Tibial nerve (tissue), 4 donors: ENCODE measurements around the gene CAVIN1. TPM values are rescaled to one million over a fixed set of nuclear protein-coding genes. Genes with fewer than 3 reads are reported as not detected.
A peak's percentile ranks its signal among the peaks of the same experiment; 100 is the strongest.

Experiments
- DNase-seq, 2 donors: peaks; one replicate each; pipeline ENCODE4 v3.0.0-alpha.2; 2019; ENCODE audit warnings: low spot score in 2 of 2
- H3K27ac ChIP-seq, 4 donors: fragments of 200-600 bp; sonication (generic) in 3 of 4; one replicate each; pipeline ENCODE4 v1.5.1; 2017 to 2019; ENCODE audit warnings: mild to moderate bottlenecking in 1 of 4
- H3K27me3 ChIP-seq, 2 donors: fragments of 200-600 bp; sonication (generic) in 1 of 2; one replicate each; pipeline versions ENCODE4 v1.5.1 to v1.6.0; 2017 to 2019
- H3K36me3 ChIP-seq, 3 donors: fragments of 200-600 bp; sonication (generic); one replicate each; pipeline ENCODE4 v1.5.1; 2018 to 2019
- H3K4me1 ChIP-seq, 4 donors: fragments of 200-600 bp; sonication (generic) in 3 of 4; one replicate each; pipeline ENCODE4 v1.5.1; 2017 to 2019
- H3K4me3 ChIP-seq, 4 donors: fragments of 200-600 bp; sonication (generic) in 3 of 4; one replicate each; pipeline ENCODE4 v1.5.1; 2017 to 2019; ENCODE audit warnings: mild to moderate bottlenecking in 1 of 4, moderate library complexity in 1 of 4
- H3K9me3 ChIP-seq, 4 donors: fragments of 200-600 bp; sonication (generic) in 3 of 4; one replicate each; pipeline ENCODE4 v1.5.1; 2017 to 2019
- CTCF ChIP-seq, 5 experiments: fragments of 200-600 bp in 3 of 5; fragments of 450-650 bp in 2 of 5; sonication (generic) in 3 of 5; IDR thresholded peaks; one replicate each; pipeline ENCODE4 v1.5.1; 2016 to 2019; ENCODE audit warnings: antibody characterized with exemption in 5 of 5, mild to moderate bottlenecking in 3 of 5, moderate library complexity in 2 of 5
- EP300 ChIP-seq, 2 donors: sonication (generic); formaldehyde crosslinking; IDR thresholded peaks; one replicate each; pipeline ENCODE4 v1.6.1; 2017; ENCODE audit warnings: antibody characterized with exemption in 2 of 2, mild to moderate bottlenecking in 1 of 2
- POLR2A ChIP-seq, 2 donors: fragments of 450-650 bp; IDR thresholded peaks; one replicate each; pipeline ENCODE4 v1.6.1; 2017; ENCODE audit warnings: antibody characterized with exemption in 2 of 2, mild to moderate bottlenecking in 2 of 2, moderate library complexity in 2 of 2
- WGBS, 2 donors: methylation state at CpG; one replicate each; pipeline ENCODE4 v1.1.5; 2018; 5-methylcytosine and 5-hydroxymethylcytosine counted together
- total RNA-seq, 4 donors: library from RNA; depleted of rRNA; stranded (reverse); fragments of >200 nt; gene quantifications; one replicate each; pipeline ENCODE4 v1.1.0, GENCODE V29; 2016

The CAVIN1 gene
- total RNA-seq = 100 to 1,000 TPM; 441 to 784 (median 706) TPM

GRCh38 chr17:42422958-42423712 is at the start of gene CAVIN1:
TSS of gene CAVIN1 (minus strand) at chr17:42423256. CDS start at chr17:42423097, 159 bp downstream.
- Histone ChIP-seq H3K36me3 (no peaks in the 10 kb centered on the region), H3K4me3 (peak within 1 kb of the TSS; percentile 60 to 98 (median 84)), H3K4me1 (peaks cover 0 to 60% (median 25%) of the 10 kb centered on the region in 4 donors), H3K27ac (peak within 1 kb of the TSS; percentile 85 to 99 (median 92)), H3K9me3 (no peaks in the 10 kb centered on the region), H3K27me3 (no peaks in the 10 kb centered on the region)
- WGBS, 2 donors = 0 to 2% methylated on average over 37 to 53 of the region's 58 CpGs
- TF ChIP-seq POLR2A (IDR thresholded peaks at IDR 0.05) (peak; percentile 93 to 95), CTCF (IDR thresholded peaks at IDR 0.05) (peak in 2 of 5 experiments; percentile 31 to 38), EP300 (IDR thresholded peaks at IDR 0.05) (peak; percentile 86 to 99)
- DNase-seq = peak; percentile 99

- H3K9me3 ChIP-seq = no peaks in the 10 kb centered on the region
- no peak for DNase-seq
- peaks cover 0 to 13% (median 0%) of the 10 kb centered on the region in 4 donors for H3K4me1 ChIP-seq
- WGBS, 2 donors = 88 to 89% methylated on average over 5 of the region's 5 CpGs
- H3K27ac ChIP-seq = no peak overlapping the region
- peaks cover 0 to 90% (median 11%) of the 10 kb centered on the region in 3 donors for H3K36me3 ChIP-seq
- no peaks in the 10 kb centered on the region for H3K27me3 ChIP-seq
- TF ChIP-seq POLR2A (IDR thresholded peaks at IDR 0.05) (no peak), EP300 (IDR thresholded peaks at IDR 0.05) (no peak), CTCF (IDR thresholded peaks at IDR 0.05) (no peak)
- H3K4me3 ChIP-seq = no peak overlapping the region
Measured at GRCh38 chr17:42467889-42468288, 44.8 kb upstream of the CAVIN1 start.

GRCh38 chr17:42463976-42464400 is 40.9 kb upstream of the CAVIN1 start:
- H3K36me3 ChIP-seq = peaks cover 0 to 71% (median 6%) of the 10 kb centered on the region in 3 donors
- WGBS, 2 donors = 62 to 64% methylated on average over 4 of the region's 4 CpGs
- peaks cover 0 to 28% (median 11%) of the 10 kb centered on the region in 4 donors for H3K4me1 ChIP-seq
- no peak overlapping the region for H3K27ac ChIP-seq
- TF ChIP-seq EP300 (IDR thresholded peaks at IDR 0.05) (no peak), POLR2A (IDR thresholded peaks at IDR 0.05) (no peak), CTCF (IDR thresholded peaks at IDR 0.05) (no peak)
- H3K27me3 ChIP-seq = no peaks in the 10 kb centered on the region
- H3K4me3 ChIP-seq = no peak overlapping the region
- no peaks in the 10 kb centered on the region for H3K9me3 ChIP-seq
- no peak for DNase-seq

GRCh38 chr17:42460371-42460770 is 37.3 kb upstream of the CAVIN1 start:
- peak overlapping the region; percentile 95 to 98 (median 97) for H3K27ac ChIP-seq
- no peaks in the 10 kb centered on the region for H3K9me3 ChIP-seq
- TF ChIP-seq EP300 (IDR thresholded peaks at IDR 0.05) = no peak
- no peak for TF ChIP-seq CTCF (IDR thresholded peaks at IDR 0.05)
- no peak for TF ChIP-seq POLR2A (IDR thresholded peaks at IDR 0.05)
- no peak for DNase-seq
- no peaks in the 10 kb centered on the region for H3K27me3 ChIP-seq
- peaks cover 0 to 36% (median 0%) of the 10 kb centered on the region in 3 donors for H3K36me3 ChIP-seq
- WGBS, 2 donors = 73 to 82% methylated on average over 1 of the region's 1 CpG
- peaks cover 0 to 43% (median 27%) of the 10 kb centered on the region in 4 donors for H3K4me1 ChIP-seq
- H3K4me3 ChIP-seq = peak overlapping the region in 3 of 4 donors; percentile 68 to 80 (median 75)

- Histone ChIP-seq H3K4me1 (peaks cover 0 to 43% (median 29%) of the 10 kb centered on the region in 4 donors), H3K9me3 (no peaks in the 10 kb centered on the region), H3K27me3 (no peaks in the 10 kb centered on the region), H3K36me3 (peaks cover 0 to 30% (median 0%) of the 10 kb centered on the region in 3 donors), H3K27ac (peak overlapping the region; percentile 95 to 98 (median 97)), H3K4me3 (peak overlapping the region; percentile 66 to 80 (median 72))
- 5 to 6% methylated on average over 6 of the region's 6 CpGs for WGBS, 2 donors
- DNase-seq = no peak
- TF ChIP-seq CTCF (IDR thresholded peaks at IDR 0.05) = no peak
- TF ChIP-seq POLR2A (IDR thresholded peaks at IDR 0.05) = no peak
- no peak for TF ChIP-seq EP300 (IDR thresholded peaks at IDR 0.05)
Measured at GRCh38 chr17:42459801-42460281, 36.8 kb upstream of the CAVIN1 start.
